Choroid plexus epithelial cell (primary cell): ENCODE data around the gene TOX2.

ENCODE experiments used
- DNase-seq: peaks from one replicate; pipeline ENCODE4 v3.0.0-alpha.2; 2010; ENCODE audit warnings: low read depth
- H3K4me3 ChIP-seq: 2 replicates; pipeline ENCODE4 v1.5.1; 2011; ENCODE audit warnings: low read depth, mild to moderate bottlenecking, control low read depth, low read length, moderate library complexity
- TF ChIP-seq, protein P1 (sequence below): conservative IDR thresholded peaks from 2 replicates; pipeline ENCODE4 v1.5.1; 2011; ENCODE audit warnings: low read depth, mild to moderate bottlenecking, control low read depth, inconsistent platforms, low read length, moderate library complexity

The TOX2 gene

DNA sequence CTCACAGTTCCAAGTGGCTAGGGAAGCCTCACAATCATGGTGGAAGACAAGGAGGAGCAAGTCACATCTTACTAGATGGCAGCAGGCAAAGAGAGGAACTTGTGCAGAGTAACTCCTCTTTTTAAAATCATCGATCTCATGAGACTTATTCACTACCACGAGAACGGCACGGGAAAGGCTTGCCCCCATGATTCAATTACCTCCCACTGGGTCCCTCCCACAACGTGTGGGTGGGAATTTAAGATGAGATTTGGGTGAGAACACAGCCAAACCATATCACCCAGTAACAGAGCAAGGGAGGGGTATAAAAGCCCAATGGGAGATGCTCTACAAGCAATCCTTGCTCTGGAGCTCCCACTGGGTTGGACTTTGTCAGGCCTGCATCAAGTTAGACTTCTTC lies 192.0 kb downstream of the TOX2 start:
- TF ChIP-seq, protein P1, sequence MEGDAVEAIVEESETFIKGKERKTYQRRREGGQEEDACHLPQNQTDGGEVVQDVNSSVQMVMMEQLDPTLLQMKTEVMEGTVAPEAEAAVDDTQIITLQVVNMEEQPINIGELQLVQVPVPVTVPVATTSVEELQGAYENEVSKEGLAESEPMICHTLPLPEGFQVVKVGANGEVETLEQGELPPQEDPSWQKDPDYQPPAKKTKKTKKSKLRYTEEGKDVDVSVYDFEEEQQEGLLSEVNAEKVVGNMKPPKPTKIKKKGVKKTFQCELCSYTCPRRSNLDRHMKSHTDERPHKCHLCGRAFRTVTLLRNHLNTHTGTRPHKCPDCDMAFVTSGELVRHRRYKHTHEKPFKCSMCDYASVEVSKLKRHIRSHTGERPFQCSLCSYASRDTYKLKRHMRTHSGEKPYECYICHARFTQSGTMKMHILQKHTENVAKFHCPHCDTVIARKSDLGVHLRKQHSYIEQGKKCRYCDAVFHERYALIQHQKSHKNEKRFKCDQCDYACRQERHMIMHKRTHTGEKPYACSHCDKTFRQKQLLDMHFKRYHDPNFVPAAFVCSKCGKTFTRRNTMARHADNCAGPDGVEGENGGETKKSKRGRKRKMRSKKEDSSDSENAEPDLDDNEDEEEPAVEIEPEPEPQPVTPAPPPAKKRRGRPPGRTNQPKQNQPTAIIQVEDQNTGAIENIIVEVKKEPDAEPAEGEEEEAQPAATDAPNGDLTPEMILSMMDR, result no peak
- no peak overlapping the region for H3K4me3 ChIP-seq
- no peak for DNase-seq

DNA sequence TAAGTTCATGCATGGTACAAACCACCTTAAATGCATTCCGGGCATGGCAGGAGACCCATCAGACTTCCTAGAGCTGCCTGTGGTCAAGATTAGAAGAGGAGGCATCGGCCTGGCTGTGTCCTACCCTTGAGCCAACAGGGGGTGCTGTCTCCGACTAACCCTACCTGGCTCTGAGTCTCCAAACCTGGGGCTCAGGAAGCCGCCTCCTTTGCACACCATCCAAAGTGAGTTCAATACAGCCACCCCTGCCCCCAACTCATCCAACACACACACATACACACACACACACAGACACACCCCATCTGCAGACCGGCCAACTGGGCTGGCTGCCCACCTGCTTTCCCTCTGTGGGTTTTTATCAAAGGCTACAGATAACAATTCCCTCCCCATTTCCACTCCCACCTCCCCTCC lies 195.3 kb downstream of the TOX2 start:
- H3K4me3 ChIP-seq, result no peak overlapping the region
- TF ChIP-seq, protein P1, result peak; percentile 45
- peak; percentile 13 for DNase-seq

DNA sequence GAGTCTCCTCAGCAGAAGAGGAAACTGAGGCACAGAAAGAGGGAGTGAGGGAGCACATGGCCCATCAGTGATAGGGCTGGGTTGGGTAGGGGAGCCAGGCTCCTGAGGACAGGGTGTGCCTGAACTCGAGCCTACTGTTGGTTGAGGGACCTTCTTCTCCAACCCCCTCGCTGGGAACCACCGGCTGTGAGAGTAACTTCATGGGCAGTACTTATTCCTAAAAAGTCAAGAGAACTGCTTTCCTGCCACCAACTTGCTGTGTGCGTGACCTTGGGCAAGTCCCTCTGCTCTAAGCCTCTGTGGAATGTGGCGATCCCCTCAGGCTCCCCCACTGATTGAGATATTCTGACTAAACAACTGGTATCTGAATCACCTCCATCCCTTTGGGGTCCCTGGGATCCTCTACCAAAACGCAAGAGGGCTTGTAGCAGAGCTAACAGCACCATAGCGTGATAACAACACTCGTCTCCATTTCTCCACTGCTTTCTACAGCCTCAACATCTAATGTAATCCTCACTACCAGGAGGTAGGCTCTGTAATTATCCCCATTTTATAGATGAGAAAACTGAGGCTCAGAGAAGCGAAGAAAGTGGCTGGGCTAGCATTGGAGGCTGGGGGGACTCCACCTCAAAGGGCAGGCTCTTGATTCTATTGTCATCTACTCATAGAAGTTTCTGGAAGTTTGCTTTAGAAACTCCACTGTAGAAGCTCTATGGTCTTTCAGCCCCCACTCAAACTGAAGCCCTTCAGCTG lies 196.3 kb downstream of the TOX2 start:
- no peak for DNase-seq
- TF ChIP-seq, protein P1, result no peak
- no peak overlapping the region for H3K4me3 ChIP-seq

DNA sequence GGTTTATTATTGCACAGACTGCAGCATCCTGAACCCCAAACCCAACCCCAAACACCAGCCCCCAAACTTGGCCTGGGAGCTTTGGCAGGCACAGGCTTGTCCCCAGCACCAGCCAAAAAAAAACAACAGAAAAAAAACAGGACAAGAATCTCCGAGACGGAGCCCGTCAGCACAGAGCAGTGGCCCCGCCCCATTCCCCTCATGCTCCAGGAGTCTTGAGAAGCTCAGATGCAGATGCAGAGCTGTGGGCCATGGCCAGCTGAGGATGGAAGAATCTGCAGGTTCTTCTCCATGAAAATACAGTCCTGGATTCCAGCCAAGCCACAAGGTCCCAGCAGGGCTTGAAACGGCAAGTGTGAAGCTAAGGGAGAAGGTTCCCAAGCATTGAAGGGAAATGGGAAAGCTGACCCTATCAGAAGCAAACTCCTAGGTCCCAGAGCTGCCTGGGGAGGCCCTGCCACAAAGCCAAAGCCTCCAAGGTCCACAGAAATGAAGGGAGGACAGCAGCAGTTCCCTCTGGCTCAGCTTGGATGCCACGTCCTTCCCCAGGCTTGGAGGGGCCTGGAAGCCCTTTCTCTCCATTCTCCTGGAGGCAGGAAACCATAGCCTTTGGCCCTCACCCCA lies 197.2 kb downstream of the TOX2 start:
- peak; percentile 44 for DNase-seq
- H3K4me3 ChIP-seq, result no peak overlapping the region
- TF ChIP-seq, protein P1, result no peak

DNA sequence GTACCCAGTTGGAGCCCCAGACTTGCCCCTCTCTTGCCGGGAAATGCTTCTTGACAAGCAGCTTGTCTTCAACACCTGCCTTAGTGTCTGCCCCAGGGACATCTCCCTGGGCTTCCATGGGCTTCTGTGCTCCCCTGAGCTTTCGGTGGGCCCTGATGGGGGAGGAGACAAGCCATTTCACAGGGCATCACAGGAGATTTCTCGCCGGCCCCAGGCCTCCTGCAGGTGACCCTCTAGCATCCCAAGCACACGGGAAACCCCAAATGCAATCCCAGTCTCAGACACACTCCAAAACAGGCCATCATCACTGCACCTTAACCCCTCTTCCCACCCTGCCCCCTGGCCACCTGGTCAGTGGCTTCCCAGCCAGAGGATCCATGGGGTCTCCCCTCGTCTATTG lies 197.8 kb downstream of the TOX2 start:
- TF ChIP-seq, protein P1, result no peak
- H3K4me3 ChIP-seq, result no peak overlapping the region
- DNase-seq, result no peak

DNA sequence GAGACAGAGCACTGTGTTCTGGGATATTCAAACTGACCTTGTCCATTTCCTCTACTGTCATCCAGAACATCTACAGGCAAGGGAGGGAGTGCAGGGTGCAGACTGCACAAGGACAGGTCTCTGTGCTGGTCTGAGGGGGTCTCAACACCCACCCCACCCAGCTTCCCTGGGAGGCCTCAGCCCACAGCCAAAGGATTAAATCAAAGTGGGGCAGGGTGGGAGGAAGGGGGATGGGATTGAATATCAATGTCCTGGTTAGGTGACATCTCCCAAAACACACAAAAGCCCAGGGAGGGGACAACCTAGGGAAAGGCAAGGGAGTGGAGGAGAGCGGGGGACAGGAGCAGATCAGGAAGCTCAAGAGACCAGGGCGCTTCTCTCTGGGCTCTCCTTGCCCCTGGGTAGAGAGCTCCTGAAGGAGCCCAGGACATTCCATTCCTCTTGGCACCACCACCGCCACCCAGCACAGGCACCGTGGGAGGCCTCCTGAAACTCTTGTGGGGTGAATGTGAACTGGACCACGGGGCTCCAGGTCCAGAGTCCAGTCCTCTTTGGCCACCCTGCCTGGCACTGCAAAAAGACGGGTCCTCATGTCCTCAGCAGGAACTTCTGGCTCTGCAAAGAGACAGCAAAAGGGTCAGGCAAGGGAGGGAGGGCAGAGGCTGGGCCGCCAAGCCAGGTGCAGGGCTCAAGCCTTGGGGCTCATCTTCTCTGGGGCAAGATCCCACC lies 198.4 kb downstream of the TOX2 start:
- H3K4me3 ChIP-seq, result no peak overlapping the region
- DNase-seq, result no peak
- TF ChIP-seq, protein P1, result no peak
